ENCODE results near the gene CAMK2B.

Gene CAMK2B

DNA sequence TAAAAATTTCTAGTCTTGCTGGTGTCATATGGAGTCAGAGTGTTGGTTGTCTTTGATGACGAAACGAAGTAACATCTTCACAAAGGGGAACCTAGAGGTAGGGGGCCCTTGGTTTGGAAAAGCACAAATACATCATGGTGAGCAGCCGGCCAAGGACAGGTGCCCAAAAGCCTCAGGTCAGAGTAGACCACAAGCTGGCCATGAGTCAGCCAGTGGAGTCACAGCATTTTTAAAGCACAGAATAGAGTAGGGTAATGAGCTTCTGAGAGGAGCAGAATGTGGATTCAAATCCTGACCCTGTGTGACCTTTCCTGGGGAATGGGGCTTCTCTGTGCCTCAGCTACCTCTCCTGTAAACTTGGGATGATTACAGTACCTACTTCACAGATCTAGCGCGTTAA is 5.3 kb downstream of the CAMK2B start:
- TF ChIP-seq, protein P1, sequence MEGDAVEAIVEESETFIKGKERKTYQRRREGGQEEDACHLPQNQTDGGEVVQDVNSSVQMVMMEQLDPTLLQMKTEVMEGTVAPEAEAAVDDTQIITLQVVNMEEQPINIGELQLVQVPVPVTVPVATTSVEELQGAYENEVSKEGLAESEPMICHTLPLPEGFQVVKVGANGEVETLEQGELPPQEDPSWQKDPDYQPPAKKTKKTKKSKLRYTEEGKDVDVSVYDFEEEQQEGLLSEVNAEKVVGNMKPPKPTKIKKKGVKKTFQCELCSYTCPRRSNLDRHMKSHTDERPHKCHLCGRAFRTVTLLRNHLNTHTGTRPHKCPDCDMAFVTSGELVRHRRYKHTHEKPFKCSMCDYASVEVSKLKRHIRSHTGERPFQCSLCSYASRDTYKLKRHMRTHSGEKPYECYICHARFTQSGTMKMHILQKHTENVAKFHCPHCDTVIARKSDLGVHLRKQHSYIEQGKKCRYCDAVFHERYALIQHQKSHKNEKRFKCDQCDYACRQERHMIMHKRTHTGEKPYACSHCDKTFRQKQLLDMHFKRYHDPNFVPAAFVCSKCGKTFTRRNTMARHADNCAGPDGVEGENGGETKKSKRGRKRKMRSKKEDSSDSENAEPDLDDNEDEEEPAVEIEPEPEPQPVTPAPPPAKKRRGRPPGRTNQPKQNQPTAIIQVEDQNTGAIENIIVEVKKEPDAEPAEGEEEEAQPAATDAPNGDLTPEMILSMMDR (IDR thresholded peaks at IDR 0.05; ENCODE audit: low read depth, low read length, missing control alignments): no peak
- Histone ChIP-seq H3K27me3 (replicated peaks) (peaks cover 11% of the 10 kb centered on the region), H3K27ac (no peak overlapping the region), H3K4me3 (ENCODE audit: low read depth, low read length) (no peak overlapping the region), H3K36me3 (replicated peaks) (no peaks in the 10 kb centered on the region)
- DNase-seq: no peak
- in situ Hi-C loops (cut with HindIII; ENCODE audit: low pct_ligation_motif_present, low sequenced_read_pairs): no loop called here

DNA sequence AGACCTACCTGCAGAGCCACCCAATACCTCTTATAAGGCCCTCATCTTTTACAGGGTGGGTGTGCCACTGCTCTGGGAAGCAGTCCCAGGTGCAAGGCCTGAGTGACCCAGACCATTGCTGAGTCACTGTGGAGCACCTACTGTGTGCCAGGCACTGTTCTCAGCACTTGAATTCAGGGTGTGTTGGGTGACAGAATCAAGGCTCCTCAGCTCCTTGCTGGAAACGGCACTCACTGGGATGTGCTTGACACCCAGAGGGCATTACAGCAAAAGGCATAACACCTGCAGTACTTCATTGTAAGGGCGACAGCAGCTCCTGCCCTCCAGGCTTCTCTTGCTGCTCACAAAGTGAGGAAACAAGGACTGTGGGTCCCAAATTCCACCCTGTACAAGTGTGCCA is 7.1 kb downstream of the CAMK2B start:
- in situ Hi-C loops (cut with HindIII; ENCODE audit: low pct_ligation_motif_present, low sequenced_read_pairs): no loop called here
- TF ChIP-seq, protein P1 (IDR thresholded peaks at IDR 0.05; ENCODE audit: low read depth, low read length, missing control alignments): no peak

DNA sequence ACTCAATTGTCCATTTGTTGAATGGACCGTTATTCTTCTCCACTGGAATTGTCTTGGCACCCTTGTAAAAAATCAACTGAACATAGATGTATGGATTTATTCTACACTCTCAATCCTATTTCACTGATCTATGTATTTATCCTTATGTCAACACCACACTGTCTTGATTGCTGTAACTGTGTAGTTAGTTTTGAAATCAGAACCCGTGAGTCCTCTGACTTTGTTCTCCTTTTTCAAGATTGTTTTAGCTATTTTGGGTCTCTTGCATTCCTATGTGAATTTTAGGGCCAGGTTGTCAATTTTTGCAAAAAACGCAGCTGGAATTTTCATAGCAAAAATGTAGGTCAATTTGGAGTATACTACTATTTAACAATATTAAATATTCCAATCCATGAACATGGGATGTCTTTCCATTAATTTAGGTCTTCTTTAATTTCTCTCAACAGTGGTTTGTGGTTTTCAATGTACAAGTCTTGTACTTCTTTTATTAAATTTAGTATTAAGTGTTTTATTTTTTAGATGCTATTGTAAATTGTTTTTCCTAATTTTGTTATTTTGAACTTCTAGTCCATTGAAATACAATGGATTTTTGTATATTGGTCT is 10.0 kb downstream of the CAMK2B start:
- no peaks in the 10 kb centered on the region for H3K27me3 ChIP-seq (replicated peaks)
- no peaks in the 10 kb centered on the region for H3K36me3 ChIP-seq (replicated peaks)
- DNase-seq: no peak
- H3K27ac ChIP-seq: no peak overlapping the region
- TF ChIP-seq, protein P1 (IDR thresholded peaks at IDR 0.05; ENCODE audit: low read depth, low read length, missing control alignments): no peak
- H3K4me3 ChIP-seq (ENCODE audit: low read depth, low read length): no peak overlapping the region
- in situ Hi-C loops (cut with HindIII; ENCODE audit: low pct_ligation_motif_present, low sequenced_read_pairs): no loop called here

More for the DNA sequence above, 7.1 kb downstream of the CAMK2B start:
- H3K27ac ChIP-seq: no peak overlapping the region
- no peaks in the 10 kb centered on the region for H3K36me3 ChIP-seq (replicated peaks)
- no peak overlapping the region for H3K4me3 ChIP-seq (ENCODE audit: low read depth, low read length)
- H3K27me3 ChIP-seq (replicated peaks): no peaks in the 10 kb centered on the region
- DNase-seq: no peak

DNA sequence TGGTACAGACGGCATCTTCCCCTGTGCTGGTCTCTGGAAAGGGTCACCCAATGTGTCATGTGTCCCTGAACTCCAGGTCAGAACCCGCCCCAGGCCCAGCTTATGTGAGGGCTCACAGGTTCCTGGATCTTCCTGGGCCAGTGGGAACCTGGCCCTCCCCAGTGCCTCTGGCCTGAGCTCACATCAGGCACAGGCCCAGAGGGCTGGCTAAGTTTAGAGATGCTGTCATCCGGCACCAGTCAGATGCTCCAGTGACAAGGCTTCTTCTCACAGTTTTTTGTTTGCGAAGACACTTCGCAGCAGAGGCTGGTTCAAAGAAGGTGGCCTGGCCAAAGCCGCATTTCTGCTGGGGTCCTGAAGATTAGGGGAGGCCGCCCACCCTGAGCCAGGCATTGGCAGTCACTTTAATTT is 11.8 kb downstream of the CAMK2B start:
- no peaks in the 10 kb centered on the region for H3K27me3 ChIP-seq (replicated peaks)
- no peak overlapping the region for H3K27ac ChIP-seq
- H3K36me3 ChIP-seq (replicated peaks): no peaks in the 10 kb centered on the region
- no peak overlapping the region for H3K4me3 ChIP-seq (ENCODE audit: low read depth, low read length)
- in situ Hi-C loops (cut with HindIII; ENCODE audit: low pct_ligation_motif_present, low sequenced_read_pairs): no loop called here
- DNase-seq: no peak
- TF ChIP-seq, protein P1 (IDR thresholded peaks at IDR 0.05; ENCODE audit: low read depth, low read length, missing control alignments): no peak

DNA sequence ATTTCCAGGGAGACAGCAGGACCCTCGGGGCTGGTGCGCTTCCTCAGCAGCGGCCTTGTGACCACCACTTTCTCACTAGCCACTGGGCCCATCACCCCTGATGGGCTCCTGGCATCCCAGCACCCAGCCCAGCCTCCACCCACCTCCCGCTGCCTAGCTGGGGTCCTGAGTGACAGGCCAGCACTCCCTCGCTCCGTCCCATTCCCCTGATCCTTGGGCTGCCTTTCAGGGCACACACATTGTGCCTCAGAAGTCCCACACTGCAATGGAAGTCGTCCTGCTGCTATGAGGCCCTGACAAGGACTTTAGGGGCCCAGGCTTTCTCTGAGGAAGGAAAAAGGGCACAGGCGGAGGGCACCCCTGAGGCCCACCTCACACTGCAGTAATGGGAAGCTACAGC is 12.4 kb downstream of the CAMK2B start:
- H3K36me3 ChIP-seq (replicated peaks): no peaks in the 10 kb centered on the region
- H3K27me3 ChIP-seq (replicated peaks): no peaks in the 10 kb centered on the region
- in situ Hi-C loops (cut with HindIII; ENCODE audit: low pct_ligation_motif_present, low sequenced_read_pairs): no loop called here
- no peak overlapping the region for H3K27ac ChIP-seq
- TF ChIP-seq, protein P1 (IDR thresholded peaks at IDR 0.05; ENCODE audit: low read depth, low read length, missing control alignments): no peak
- DNase-seq: no peak
- no peak overlapping the region for H3K4me3 ChIP-seq (ENCODE audit: low read depth, low read length)

Measured in brain microvascular endothelial cell (primary cell).